Neuronal stem cell (in vitro differentiated cells): ENCODE results near the gene TMEM74B. TPM values are rescaled to one million over a fixed set of nuclear protein-coding genes. Genes with fewer than 3 reads are reported as not detected.

ENCODE experiments used
- DNase-seq: peaks from one replicate; pipeline ENCODE4 v3.0.0-alpha.2; 2013; ENCODE audit warnings: low spot score
- H2AFZ ChIP-seq: one replicate; pipeline ENCODE4 v1.6.1; 2013; ENCODE audit warnings: mild to moderate bottlenecking, low read length, inconsistent platforms
- H2AK5ac ChIP-seq: 2 replicates; pipeline ENCODE4 v1.6.1; 2013; ENCODE audit warnings: low read depth, mild to moderate bottlenecking, inconsistent platforms, low read length, moderate library complexity, mixed read lengths
- H2BK120ac ChIP-seq: 2 replicates; pipeline ENCODE4 v1.6.1; 2013; ENCODE audit warnings: low read depth, mild to moderate bottlenecking, inconsistent platforms, low read length, moderate library complexity, mixed read lengths
- H2BK12ac ChIP-seq: one replicate; pipeline ENCODE4 v1.6.1; 2013; ENCODE audit warnings: low read length, inconsistent platforms
- H2BK15ac ChIP-seq: 2 replicates; pipeline ENCODE4 v1.6.1; 2013; ENCODE audit warnings: mild to moderate bottlenecking, low read length, inconsistent platforms, mixed read lengths
- H2BK5ac ChIP-seq: one replicate; pipeline ENCODE4 v1.6.1; 2013; ENCODE audit warnings: inconsistent platforms, mild to moderate bottlenecking, low read length, moderate library complexity
- H3K14ac ChIP-seq: one replicate; pipeline ENCODE4 v1.6.1; 2013; ENCODE audit warnings: low read length, inconsistent platforms
- H3K18ac ChIP-seq: 2 replicates; pipeline ENCODE4 v1.6.1; 2013; ENCODE audit warnings: low read length, inconsistent platforms
- H3K23ac ChIP-seq: 2 replicates; pipeline ENCODE4 v1.6.1; 2013; ENCODE audit warnings: low read depth, mild to moderate bottlenecking, mixed read lengths, low read length, inconsistent platforms; ENCODE audit not compliant: poor library complexity
- H3K27ac ChIP-seq: replicated peaks from 3 replicates; pipeline ENCODE4 v1.5.1; 2013; ENCODE audit warnings: low read length, inconsistent platforms
- H3K27me3 ChIP-seq, 3 experiments: 2 replicates each; pipeline ENCODE4 v1.6.1; 2013; ENCODE audit warnings: low read length in 3 of 3, mild to moderate bottlenecking in 2 of 3, inconsistent platforms in 1 of 3, low read depth in 1 of 3, mixed read lengths in 1 of 3, moderate library complexity in 1 of 3; ENCODE audit not compliant: control insufficient read depth in 3 of 3, insufficient read depth in 3 of 3
- H3K36me3 ChIP-seq, 2 donors: replicated peaks in 1 of 2; 2 replicates each; pipeline ENCODE4 v1.6.1; 2013; ENCODE audit warnings: low read length in 2 of 2; ENCODE audit not compliant: control insufficient read depth in 2 of 2, insufficient read depth in 2 of 2
- H3K4ac ChIP-seq: 2 replicates; pipeline ENCODE4 v1.6.1; 2013; ENCODE audit warnings: inconsistent platforms, mild to moderate bottlenecking, low read length, moderate library complexity
- H3K4me1 ChIP-seq, 2 donors: 1 replicate in 1 of 2; 2 replicates in 1 of 2; pipeline ENCODE4 v1.6.1; 2013; ENCODE audit warnings: low read length in 2 of 2, low read depth in 1 of 2; ENCODE audit not compliant: control insufficient read depth in 2 of 2, insufficient read depth in 1 of 2
- H3K4me2 ChIP-seq: one replicate; pipeline ENCODE4 v1.6.1; 2013; ENCODE audit warnings: mild to moderate bottlenecking, low read length, inconsistent platforms; ENCODE audit not compliant: insufficient read depth, poor library complexity, severe bottlenecking
- H3K4me3 ChIP-seq, 2 donors: 2 replicates each; pipeline ENCODE4 v1.5.1; 2013; ENCODE audit warnings: low read length in 2 of 2, mild to moderate bottlenecking in 2 of 2, inconsistent platforms in 1 of 2, moderate library complexity in 1 of 2
- H3K79me1 ChIP-seq: one replicate; pipeline ENCODE4 v1.6.1; 2013; ENCODE audit warnings: low read depth, mild to moderate bottlenecking, inconsistent platforms, low read length, moderate library complexity
- H3K9ac ChIP-seq: one replicate; pipeline ENCODE4 v1.6.1; 2013; ENCODE audit warnings: mild to moderate bottlenecking, low read depth, low read length, inconsistent platforms; ENCODE audit not compliant: poor library complexity
- H3K9me3 ChIP-seq, 2 donors: replicated peaks in 1 of 2; 2 replicates each; pipeline versions ENCODE3 to v1.6.1; 2013; ENCODE audit warnings: low read length in 2 of 2, mild to moderate bottlenecking in 2 of 2, inconsistent platforms in 1 of 2, low read depth in 1 of 2, mixed read lengths in 1 of 2, moderate library complexity in 1 of 2; ENCODE audit not compliant: control insufficient read depth in 2 of 2, insufficient read depth in 1 of 2
- H4K8ac ChIP-seq: one replicate; pipeline ENCODE4 v1.6.1; 2013; ENCODE audit warnings: low read depth, mild to moderate bottlenecking, inconsistent platforms, low read length, moderate library complexity
- H4K91ac ChIP-seq: one replicate; pipeline ENCODE4 v1.6.1; 2013; ENCODE audit warnings: low read length, low read depth, mild to moderate bottlenecking, inconsistent platforms; ENCODE audit not compliant: poor library complexity
- WGBS, 2 donors: extraction: QIAGEN DNeasy Blood & Tissue Kit; methylation state at CpG; one replicate each; pipeline ENCODE4 v1.1.7; 2013; ENCODE audit warnings: missing lambda C conversion rate in 2 of 2, mixed read lengths in 1 of 2; ENCODE audit not compliant: insufficient read length in 2 of 2, insufficient replicate concordance in 1 of 2; ENCODE audit errors: extremely low coverage in 2 of 2; 5-methylcytosine and 5-hydroxymethylcytosine counted together
- polyA plus RNA-seq, 2 experiments: library from polyadenylated mRNA; stranded (reverse); fragments of 200-250 nt; gene quantifications; one replicate each; pipeline ENCODE4 v1.2.3, GENCODE V29; 2013

TMEM74B gene
- 4.8 TPM for polyA plus RNA-seq (2013, experiment 1 of 2)
- polyA plus RNA-seq (2013, experiment 2 of 2), result 3.8 TPM

DNA sequence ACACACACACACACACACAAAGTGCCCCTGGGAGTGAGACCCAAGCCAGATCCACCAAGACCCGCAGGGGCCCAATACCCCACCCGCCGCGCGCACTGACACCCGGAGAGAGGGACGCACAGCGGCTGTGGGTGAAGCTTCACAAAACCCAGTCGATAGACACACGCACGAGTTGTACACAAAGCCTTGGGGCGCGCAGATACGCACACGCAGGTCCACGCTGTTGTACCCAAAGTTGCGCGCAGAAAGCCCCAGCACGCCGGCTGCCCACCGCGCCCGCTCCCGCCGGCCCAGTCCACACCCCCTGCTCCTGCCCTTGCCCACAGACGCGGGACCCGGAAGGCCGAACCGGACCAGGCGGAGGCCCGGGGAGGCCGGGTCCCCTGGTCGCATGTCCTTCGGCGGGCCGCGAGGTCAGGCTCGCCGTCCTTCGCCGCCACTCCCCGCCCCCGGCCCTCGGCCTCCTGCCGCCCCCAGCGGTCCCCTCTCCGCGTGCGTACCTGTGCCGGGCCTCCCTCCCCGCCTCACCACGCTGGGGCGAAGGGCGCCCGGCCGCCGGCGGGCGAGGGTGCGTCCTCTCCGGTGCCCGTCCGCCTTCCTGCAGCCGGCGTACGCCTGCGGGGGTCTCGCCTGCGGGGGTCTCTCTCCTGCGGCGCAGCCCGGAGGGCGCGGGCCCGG lies at the start of gene TMEM74B:
TMEM74B (minus strand) TSS at position 344 of the 678 bp plus-strand sequence. CDS start 1,180 bp downstream, outside the sequence.
- no peaks in the 10 kb centered on the region for H3K79me1 ChIP-seq
- H2BK15ac ChIP-seq, result no peak within 1 kb of the TSS
- peak within 1 kb of the TSS; percentile 98 for H3K4me2 ChIP-seq
- H2AFZ ChIP-seq, result peak within 1 kb of the TSS; percentile 90
- peak within 1 kb of the TSS; percentile 85 for H3K9ac ChIP-seq
- no peak within 1 kb of the TSS for H2BK12ac ChIP-seq
- no CpG with 5 or more reads among the region's 76 CpGs for WGBS, 2 donors
- H3K27ac ChIP-seq, result no peak within 1 kb of the TSS
- H3K36me3 ChIP-seq, result peaks cover 3 to 8% of the 10 kb centered on the region in 2 donors
- no peak for DNase-seq
- peak within 1 kb of the TSS; percentile 97 for H3K14ac ChIP-seq
- peak within 1 kb of the TSS; percentile 93 for H3K23ac ChIP-seq
- H3K18ac ChIP-seq, result peak within 1 kb of the TSS; percentile 91
- H2BK120ac ChIP-seq, result peak within 1 kb of the TSS; percentile 57
- peaks cover 4 to 15% of the 10 kb centered on the region in 2 donors for H3K4me1 ChIP-seq
- H4K8ac ChIP-seq, result no peak within 1 kb of the TSS
- peak within 1 kb of the TSS; percentile 54 to 86 for H3K4me3 ChIP-seq
- H2BK5ac ChIP-seq, result no peak within 1 kb of the TSS
- H3K27me3 ChIP-seq, result peaks cover 0 to 21% (median 7%) of the 10 kb centered on the region in 3 experiments
- H3K4ac ChIP-seq, result no peak within 1 kb of the TSS
- H3K9me3 ChIP-seq, result peaks cover 0 to 3% of the 10 kb centered on the region in 2 donors
- H2AK5ac ChIP-seq, result peak within 1 kb of the TSS; percentile 58
- no peak within 1 kb of the TSS for H4K91ac ChIP-seq

DNA sequence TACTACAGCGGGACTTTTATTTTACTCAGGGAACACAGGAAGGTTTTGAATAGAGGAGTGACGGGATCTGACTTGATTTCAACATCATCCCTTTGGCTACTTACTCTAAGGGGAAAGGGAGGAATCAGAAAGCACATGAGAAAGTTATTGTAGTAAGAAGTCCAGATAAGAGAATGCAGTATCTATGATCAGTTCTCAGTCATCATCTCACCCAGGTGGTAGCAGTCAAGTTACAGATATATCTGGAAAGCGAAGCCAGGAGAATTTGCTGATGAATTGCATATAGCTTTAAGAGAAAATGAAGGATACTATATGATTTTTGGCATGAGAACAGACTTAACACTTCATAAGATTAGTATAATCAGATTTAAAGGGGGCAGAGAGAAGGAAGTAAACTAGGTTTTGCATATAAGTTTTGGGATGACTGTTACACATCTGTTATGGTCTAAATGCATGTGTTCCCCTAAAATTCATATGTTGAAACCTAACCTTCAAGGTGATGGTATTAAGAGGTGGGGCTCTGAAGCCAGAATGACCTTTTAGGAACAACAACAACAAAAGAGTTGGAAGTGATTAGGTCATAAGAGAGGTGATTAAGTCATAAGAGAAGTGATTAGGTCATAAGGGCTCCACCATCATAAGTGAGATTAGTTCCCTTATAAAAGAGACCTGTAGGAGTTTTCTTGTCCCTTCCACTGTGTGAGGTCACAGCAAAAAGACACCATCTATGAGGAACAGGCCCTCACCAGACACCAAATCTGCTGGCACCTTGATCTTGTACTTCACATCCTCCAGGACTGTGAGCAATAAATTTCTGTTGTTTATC lies 47.7 kb upstream of the TMEM74B start:
- Histone ChIP-seq H2BK120ac (no peak overlapping the region), H3K27me3 (peaks cover 0 to 76% (median 0%) of the 10 kb centered on the region in 3 experiments)
- no CpG with 5 or more reads among the region's 3 CpGs for WGBS, 2 donors

DNA sequence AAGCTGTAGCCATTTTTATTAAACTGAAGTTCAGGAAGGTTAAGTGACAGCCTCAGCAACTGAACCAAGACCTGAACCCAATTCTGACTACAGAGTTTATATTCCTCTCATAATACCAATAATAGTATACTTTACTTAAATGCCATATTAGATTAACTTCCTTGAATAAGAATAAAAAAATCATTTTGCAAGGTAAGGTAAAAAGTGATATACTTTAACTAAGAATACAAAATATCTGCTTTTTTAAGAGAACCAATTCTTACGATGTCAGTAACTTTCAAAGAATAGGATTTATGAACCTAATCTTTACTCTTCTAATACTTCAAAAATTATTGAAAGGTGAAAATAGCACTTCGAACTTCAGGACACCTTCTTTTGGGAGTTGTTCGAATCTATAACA lies 44.8 kb upstream of the TMEM74B start:
- Histone ChIP-seq H3K18ac (no peak overlapping the region), H2AFZ (no peak overlapping the region), H3K9ac (no peak overlapping the region), H2AK5ac (no peak overlapping the region), H2BK5ac (no peak overlapping the region), H3K4me3 (no peak overlapping the region), H4K8ac (no peak overlapping the region), H2BK12ac (no peak overlapping the region), H3K79me1 (no peaks in the 10 kb centered on the region), H3K4ac (no peak overlapping the region), H3K4me1 (peaks cover 0 to 4% of the 10 kb centered on the region in 2 donors), H2BK120ac (no peak overlapping the region), H3K27ac (no peak overlapping the region), H2BK15ac (no peak overlapping the region), H3K4me2 (no peak overlapping the region), H4K91ac (no peak overlapping the region), H3K36me3 (no peaks in the 10 kb centered on the region), H3K23ac (no peak overlapping the region), H3K27me3 (peaks cover 0 to 78% (median 6%) of the 10 kb centered on the region in 3 experiments), H3K14ac (no peak overlapping the region), H3K9me3 (no peaks in the 10 kb centered on the region)
- WGBS, 2 donors, result no CpG with 5 or more reads among the region's 3 CpGs
- no peak for DNase-seq

More for the DNA sequence above, 47.7 kb upstream of the TMEM74B start:
- Histone ChIP-seq H3K4ac (no peak overlapping the region), H3K4me3 (no peak overlapping the region), H3K4me2 (no peak overlapping the region), H3K79me1 (no peaks in the 10 kb centered on the region), H3K27ac (no peak overlapping the region), H2AFZ (no peak overlapping the region), H3K23ac (no peak overlapping the region), H2BK15ac (no peak overlapping the region), H3K36me3 (no peaks in the 10 kb centered on the region), H2BK12ac (no peak overlapping the region), H2AK5ac (no peak overlapping the region), H2BK5ac (no peak overlapping the region), H3K4me1 (no peaks in the 10 kb centered on the region), H3K14ac (no peak overlapping the region), H3K9me3 (no peaks in the 10 kb centered on the region), H4K8ac (no peak overlapping the region), H3K18ac (no peak overlapping the region), H3K9ac (no peak overlapping the region), H4K91ac (no peak overlapping the region)
- DNase-seq, result no peak
